HepG2 (cell line): Measurements from ENCODE around the gene CLRN3. TPM values are rescaled to one million over a fixed set of nuclear protein-coding genes. Genes with fewer than 3 reads are reported as not detected.
A peak's percentile ranks its signal among the peaks of the same experiment; 100 is the strongest.

Experiments used
- ATAC-seq: fragments of 200-7000 bp; cut with Tn5 transposase; 3 replicates; pipeline ENCODE4 v1.9.1; 2020; ENCODE audit warnings: mild to moderate bottlenecking, moderate library complexity
- Bru-seq: library from RNA; stranded (reverse); fragments of 400-500 nt; gene quantifications from one replicate; lab custom pipeline; 2021; lab: Mats Ljungman, UMichigan
- BruChase-seq, 2 experiments: library from RNA; stranded (reverse); fragments of 400-500 nt; gene quantifications; one replicate each; lab custom pipeline; 2021; lab: Mats Ljungman, UMichigan
- BruUV-seq: library from RNA; stranded (reverse); fragments of 400-500 nt; replicated peaks from 2 replicates; lab custom pipeline; 2021; lab: Mats Ljungman, UMichigan
- CTCF ChIA-PET: fragments of 300-600 bp; formaldehyde crosslinking; extraction: SDS; loops from one replicate; lab custom pipeline; 2021; ENCODE audit warnings: low total read pairs, inconsistent platforms, low intra/inter-chr PET ratio; lab: Yijun Ruan, JAX
- POLR2A ChIA-PET: fragments of 350-600 bp; sonication (Branson Sonifier 250); formaldehyde crosslinking; loops from one replicate; lab custom pipeline; 2020; ENCODE audit warnings: antibody characterized with exemption, inconsistent platforms; lab: Yijun Ruan, JAX
- DNase-seq: peaks from one replicate; pipeline ENCODE4 v3.0.0-alpha.2; 2015; ENCODE audit warnings: low spot score
- FAIRE-seq: peaks from 3 replicates; lab custom pipeline; 2011; peaks lifted over from hg19 to GRCh38; lab: Jason Lieb, UNC
- H2AFZ ChIP-seq: one replicate; pipeline ENCODE4 v1.6.1; 2011; ENCODE audit warnings: low read length, inconsistent platforms
- H3K27ac ChIP-seq: fragments of 300-600 bp; 3 replicates; pipeline ENCODE4 v1.8.0; 2011; ENCODE audit warnings: mixed run types, mild to moderate bottlenecking, mixed read lengths, low read length, inconsistent platforms; ENCODE audit not compliant: insufficient read depth; ENCODE audit errors: extremely low read length
- H3K27me3 ChIP-seq, 2 experiments: fragments of 200-600 bp in 1 of 2; 2 replicates in 1 of 2; 3 replicates in 1 of 2; pipeline versions ENCODE4 v1.6.0 to v1.8.0; 2011; ENCODE audit warnings: low read length in 2 of 2, mild to moderate bottlenecking in 2 of 2, moderate library complexity in 2 of 2, inconsistent platforms in 1 of 2; ENCODE audit not compliant: insufficient read depth in 2 of 2, control insufficient read depth in 1 of 2
- H3K36me3 ChIP-seq, 2 experiments: fragments of 200-600 bp in 1 of 2; replicated peaks in 1 of 2; 2 replicates in 1 of 2; 3 replicates in 1 of 2; pipeline versions ENCODE4 v1.5.1 to v1.8.0; 2011; ENCODE audit warnings: low read length in 2 of 2, inconsistent platforms in 1 of 2; ENCODE audit not compliant: insufficient read depth in 2 of 2, control insufficient read depth in 1 of 2
- H3K4me1 ChIP-seq: 2 replicates; pipeline ENCODE4 v1.5.1; 2012; ENCODE audit warnings: low read length, inconsistent platforms; ENCODE audit not compliant: insufficient read depth
- H3K4me2 ChIP-seq: 2 replicates; pipeline ENCODE4 v1.6.0; 2011; ENCODE audit warnings: low read depth, low read length, inconsistent platforms
- H3K4me3 ChIP-seq, 3 experiments: fragments of 200-600 bp in 1 of 3; sonication (generic), shearing (Covaris generic) in 1 of 3; replicated peaks in 1 of 3; 2 replicates each; pipeline ENCODE4 v1.5.1; 2011 to 2016; ENCODE audit warnings: low read length in 3 of 3, inconsistent platforms in 2 of 3, low read depth in 2 of 3, mild to moderate bottlenecking in 2 of 3, control low read depth in 1 of 3, mixed read lengths in 1 of 3; ENCODE audit not compliant: insufficient read depth in 1 of 3
- H3K79me2 ChIP-seq: one replicate; pipeline ENCODE4 v1.6.1; 2011; ENCODE audit warnings: low read length, inconsistent platforms; ENCODE audit not compliant: insufficient read depth
- H3K9ac ChIP-seq: 2 replicates; pipeline ENCODE4 v1.6.0; 2011; ENCODE audit warnings: mild to moderate bottlenecking, low read depth, low read length, inconsistent platforms; ENCODE audit not compliant: insufficient read depth
- H3K9me3 ChIP-seq: 2 replicates; pipeline ENCODE4 v1.5.1; 2012; ENCODE audit warnings: mild to moderate bottlenecking, low read length
- H4K20me1 ChIP-seq: 2 replicates; pipeline ENCODE4 v1.6.0; 2011; ENCODE audit warnings: inconsistent platforms, mild to moderate bottlenecking, low read length, moderate library complexity; ENCODE audit not compliant: insufficient read depth
- HNF4A ChIP-seq: sonication (generic); formaldehyde crosslinking; IDR thresholded peaks from 2 replicates; pipeline ENCODE4 v1.4.0; 2020; ENCODE audit warnings: missing genetic modification reagents
- HOXA9 ChIP-seq: sonication (generic); formaldehyde crosslinking; IDR thresholded peaks from 2 replicates; pipeline ENCODE4 v1.8.1; 2022; ENCODE audit warnings: missing genetic modification reagents, mild to moderate bottlenecking, moderate library complexity, borderline replicate concordance
- ZNF235 ChIP-seq: sonication (generic); formaldehyde crosslinking; IDR thresholded peaks from 2 replicates; pipeline ENCODE4 v1.8.1; 2023; ENCODE audit warnings: mild to moderate bottlenecking, missing genetic modification reagents, borderline replicate concordance
- in situ Hi-C: cut with HindIII; loops from 2 replicates; pipeline ENCODE4 v1.10.0; 2017; ENCODE audit warnings: low pct_unique_long_range_greater_than_20kb; ENCODE audit not compliant: extremely low pct_ligation_motif_present
- intact Hi-C: fragments of 100-400 bp; cut with micrococcal nuclease; formaldehyde crosslinking; loops from one replicate; pipeline ENCODE4 v1.10.0; 2022; ENCODE audit not compliant: unreplicated experiment
- long read RNA-seq, 2 experiments: library from RNA in 1 of 2; library from polyadenylated mRNA in 1 of 2; stranded (forward) in 1 of 2; unstranded in 1 of 2; transcript quantifications; one replicate each; pipeline ENCODE4 v2.0.0, GENCODE V29; 2019 to 2022
- polyA minus RNA-seq, 3 experiments: library from RNA; depleted of rRNA, polyadenylated mRNA; stranded (reverse); fragments of >200 nt; gene quantifications; 2 replicates each; pipeline ENCODE4 v1.2.3, GENCODE V29; 2011; ENCODE audit warnings: low replicate concordance in 1 of 3
- polyA plus RNA-seq, 8 experiments: library from polyadenylated mRNA; depleted of rRNA in 3 of 8; stranded (reverse) in 7 of 8; unstranded in 1 of 8; fragments of >200 nt; fragmentation: Illumina TruSeq in 4 of 8; extraction: Trizol in 4 of 8; gene quantifications; 2 replicates each; pipeline versions ENCODE4 v1.2.1 to v1.2.3, GENCODE V29; 2011 to 2016; ENCODE audit warnings: low read depth in 4 of 8, missing spikeins in 1 of 8, mixed read lengths in 1 of 8; ENCODE audit not compliant: insufficient read depth in 1 of 8
- total RNA-seq, 5 experiments: library from RNA; depleted of rRNA; stranded (reverse); fragments of >200 nt; fragmentation: Illumina TruSeq; extraction: Trizol; gene quantifications; 2 replicates each; pipeline ENCODE4 v1.2.3, GENCODE V29; 2016; ENCODE audit warnings: low read depth in 1 of 5
- TF ChIP-seq, protein P1 (sequence below): sonication (generic); formaldehyde crosslinking; IDR thresholded peaks from 2 replicates; pipeline ENCODE4 v1.9.0; 2021; ENCODE audit warnings: mild to moderate bottlenecking, missing genetic modification reagents

Gene CLRN3, protein sequence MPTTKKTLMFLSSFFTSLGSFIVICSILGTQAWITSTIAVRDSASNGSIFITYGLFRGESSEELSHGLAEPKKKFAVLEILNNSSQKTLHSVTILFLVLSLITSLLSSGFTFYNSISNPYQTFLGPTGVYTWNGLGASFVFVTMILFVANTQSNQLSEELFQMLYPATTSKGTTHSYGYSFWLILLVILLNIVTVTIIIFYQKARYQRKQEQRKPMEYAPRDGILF
- not detected in 2 replicates for total RNA-seq (2016; rRNA removed; fragmentation: Illumina TruSeq; extraction: Trizol)
- not detected in 2 replicates for total RNA-seq (2016; cell fraction: cytosol; rRNA removed; fragmentation: Illumina TruSeq; extraction: Trizol; ENCODE audit: low read depth)
- total RNA-seq (2016; cell fraction: insoluble cytoplasmic fraction; rRNA removed; fragmentation: Illumina TruSeq; extraction: Trizol): not detected in 2 replicates
- total RNA-seq (2016; cell fraction: membrane; rRNA removed; fragmentation: Illumina TruSeq; extraction: Trizol): not detected in 2 replicates
- total RNA-seq (2016; cell fraction: nucleus; rRNA removed; fragmentation: Illumina TruSeq; extraction: Trizol): not detected in 2 replicates
- not detected in 2 replicates for polyA plus RNA-seq (2011; rRNA removed)
- not detected in 2 replicates for polyA plus RNA-seq (2011; cell fraction: cytosol; rRNA removed)
- polyA plus RNA-seq (2011; cell fraction: nucleus; rRNA removed): not detected in 2 replicates
- not detected in 2 replicates for polyA plus RNA-seq (2012)
- not detected in 2 replicates for polyA plus RNA-seq (2016; cell fraction: cytosol; fragmentation: Illumina TruSeq; extraction: Trizol; ENCODE audit: low read depth)
- polyA plus RNA-seq (2016; cell fraction: insoluble cytoplasmic fraction; fragmentation: Illumina TruSeq; extraction: Trizol; ENCODE audit: low read depth): not detected in 2 replicates
- not detected in 2 replicates for polyA plus RNA-seq (2016; cell fraction: membrane; fragmentation: Illumina TruSeq; extraction: Trizol; ENCODE audit: low read depth)
- polyA plus RNA-seq (2016; cell fraction: nucleus; fragmentation: Illumina TruSeq; extraction: Trizol; ENCODE audit: insufficient read depth, low read depth): not detected in 2 replicates
- not detected in 2 replicates for polyA minus RNA-seq (2011; rRNA and poly(A)+ RNA removed; ENCODE audit: low replicate concordance)
- not detected in 2 replicates for polyA minus RNA-seq (2011; cell fraction: cytosol; rRNA and poly(A)+ RNA removed)
- polyA minus RNA-seq (2011; cell fraction: nucleus; rRNA and poly(A)+ RNA removed): not detected in 2 replicates
- Bru-seq, nascent RNA: not detected
- not detected for BruChase-seq, experiment 1, labeled RNA remaining after a 6-hour chase
- percentile 6 among the genes with signal in this experiment for BruChase-seq, experiment 2, labeled RNA remaining after a 2-hour chase
- long read RNA-seq, experiment 1: 0 reads
- long read RNA-seq, experiment 2: 0 reads

DNA sequence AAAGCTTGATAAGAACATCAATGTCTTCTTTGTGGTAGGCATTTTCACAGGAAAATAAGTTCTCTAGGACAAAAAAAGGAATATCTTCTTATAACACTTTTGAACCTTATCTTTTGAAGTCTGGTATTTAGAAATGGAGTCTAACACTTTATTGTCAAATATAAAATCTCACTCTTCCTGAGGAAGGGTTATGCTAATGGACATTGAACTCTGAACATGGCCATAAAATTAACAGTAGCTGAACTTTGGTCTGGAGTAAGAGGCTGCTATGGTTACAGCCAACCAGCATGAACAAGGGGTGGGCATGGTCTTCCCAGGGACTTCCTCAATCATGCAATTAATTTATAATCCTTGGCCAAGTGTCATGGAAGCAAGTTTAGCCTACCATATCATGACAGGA lies at the start of gene CLRN3:
CLRN3 (minus strand) TSS at position 199 of the 400 bp plus-strand sequence; CDS start at position 42, 157 bp downstream.
- BruUV-seq: no TSS peak
- Histone ChIP-seq H3K9me3 (no peaks in the 10 kb centered on the region), H3K4me3 (no peak within 1 kb of the TSS), H3K4me1 (peaks cover 9% of the 10 kb centered on the region), H4K20me1 (no peaks in the 10 kb centered on the region), H3K27ac (no peak within 1 kb of the TSS), H3K9ac (no peak within 1 kb of the TSS), H3K27me3 (peaks cover 0 to 1% of the 10 kb centered on the region in 2 experiments; a peak in 1 of 5 replicates), H3K4me2 (no peak within 1 kb of the TSS), H3K79me2 (no peaks in the 10 kb centered on the region), H2AFZ (no peak within 1 kb of the TSS), H3K36me3 (no peaks in the 10 kb centered on the region)
- no peak for DNase-seq
- no peak for TF ChIP-seq HOXA9
- no peak for TF ChIP-seq ZNF235 (CRISPR knock-in tag)
- peak; percentile 27; the same call in 1 of the 2 replicates for TF ChIP-seq HNF4A
- TF ChIP-seq, protein P1, sequence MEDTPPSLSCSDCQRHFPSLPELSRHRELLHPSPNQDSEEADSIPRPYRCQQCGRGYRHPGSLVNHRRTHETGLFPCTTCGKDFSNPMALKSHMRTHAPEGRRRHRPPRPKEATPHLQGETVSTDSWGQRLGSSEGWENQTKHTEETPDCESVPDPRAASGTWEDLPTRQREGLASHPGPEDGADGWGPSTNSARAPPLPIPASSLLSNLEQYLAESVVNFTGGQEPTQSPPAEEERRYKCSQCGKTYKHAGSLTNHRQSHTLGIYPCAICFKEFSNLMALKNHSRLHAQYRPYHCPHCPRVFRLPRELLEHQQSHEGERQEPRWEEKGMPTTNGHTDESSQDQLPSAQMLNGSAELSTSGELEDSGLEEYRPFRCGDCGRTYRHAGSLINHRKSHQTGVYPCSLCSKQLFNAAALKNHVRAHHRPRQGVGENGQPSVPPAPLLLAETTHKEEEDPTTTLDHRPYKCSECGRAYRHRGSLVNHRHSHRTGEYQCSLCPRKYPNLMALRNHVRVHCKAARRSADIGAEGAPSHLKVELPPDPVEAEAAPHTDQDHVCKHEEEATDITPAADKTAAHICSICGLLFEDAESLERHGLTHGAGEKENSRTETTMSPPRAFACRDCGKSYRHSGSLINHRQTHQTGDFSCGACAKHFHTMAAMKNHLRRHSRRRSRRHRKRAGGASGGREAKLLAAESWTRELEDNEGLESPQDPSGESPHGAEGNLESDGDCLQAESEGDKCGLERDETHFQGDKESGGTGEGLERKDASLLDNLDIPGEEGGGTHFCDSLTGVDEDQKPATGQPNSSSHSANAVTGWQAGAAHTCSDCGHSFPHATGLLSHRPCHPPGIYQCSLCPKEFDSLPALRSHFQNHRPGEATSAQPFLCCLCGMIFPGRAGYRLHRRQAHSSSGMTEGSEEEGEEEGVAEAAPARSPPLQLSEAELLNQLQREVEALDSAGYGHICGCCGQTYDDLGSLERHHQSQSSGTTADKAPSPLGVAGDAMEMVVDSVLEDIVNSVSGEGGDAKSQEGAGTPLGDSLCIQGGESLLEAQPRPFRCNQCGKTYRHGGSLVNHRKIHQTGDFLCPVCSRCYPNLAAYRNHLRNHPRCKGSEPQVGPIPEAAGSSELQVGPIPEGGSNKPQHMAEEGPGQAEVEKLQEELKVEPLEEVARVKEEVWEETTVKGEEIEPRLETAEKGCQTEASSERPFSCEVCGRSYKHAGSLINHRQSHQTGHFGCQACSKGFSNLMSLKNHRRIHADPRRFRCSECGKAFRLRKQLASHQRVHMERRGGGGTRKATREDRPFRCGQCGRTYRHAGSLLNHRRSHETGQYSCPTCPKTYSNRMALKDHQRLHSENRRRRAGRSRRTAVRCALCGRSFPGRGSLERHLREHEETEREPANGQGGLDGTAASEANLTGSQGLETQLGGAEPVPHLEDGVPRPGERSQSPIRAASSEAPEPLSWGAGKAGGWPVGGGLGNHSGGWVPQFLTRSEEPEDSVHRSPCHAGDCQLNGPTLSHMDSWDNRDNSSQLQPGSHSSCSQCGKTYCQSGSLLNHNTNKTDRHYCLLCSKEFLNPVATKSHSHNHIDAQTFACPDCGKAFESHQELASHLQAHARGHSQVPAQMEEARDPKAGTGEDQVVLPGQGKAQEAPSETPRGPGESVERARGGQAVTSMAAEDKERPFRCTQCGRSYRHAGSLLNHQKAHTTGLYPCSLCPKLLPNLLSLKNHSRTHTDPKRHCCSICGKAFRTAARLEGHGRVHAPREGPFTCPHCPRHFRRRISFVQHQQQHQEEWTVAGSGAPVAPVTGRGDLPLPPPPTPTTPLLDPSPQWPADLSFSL (CRISPR knock-in tag): no peak
- no peak for FAIRE-seq
- CTCF ChIA-PET: no interaction called here
- intact Hi-C loops: no loop called here
- ATAC-seq: no peak
- in situ Hi-C loops: no loop called here
- POLR2A ChIA-PET: no interaction called here
